Cardiac septum (tissue), 1 donor: ENCODE measurements around the gene CREM. TPM values are rescaled to one million over a fixed set of nuclear protein-coding genes. Genes with fewer than 3 reads are reported as not detected.

Experiments used
- DNase-seq: peaks from one replicate; pipeline ENCODE4 v3.0.0-alpha.2; 2020; ENCODE audit warnings: low spot score
- intact Hi-C: fragments of 100-400 bp; cut with DNase I; formaldehyde crosslinking; loops from one replicate; pipeline ENCODE4 v1.14.0; 2022
- total RNA-seq: library from RNA; stranded (reverse); fragmentation: NEBNext Ultra II Directional; extraction: Animal tissue kit (Norgen Biotek cat#: 25700); gene quantifications from one replicate; pipeline ENCODE4 v1.2.1, GENCODE V29; 2021
- donor health status: DM: no; HTN: no; CAD: no.

The CREM gene
- total RNA-seq, 1 donor from 2014 or later = 46.0 TPM

DNA sequence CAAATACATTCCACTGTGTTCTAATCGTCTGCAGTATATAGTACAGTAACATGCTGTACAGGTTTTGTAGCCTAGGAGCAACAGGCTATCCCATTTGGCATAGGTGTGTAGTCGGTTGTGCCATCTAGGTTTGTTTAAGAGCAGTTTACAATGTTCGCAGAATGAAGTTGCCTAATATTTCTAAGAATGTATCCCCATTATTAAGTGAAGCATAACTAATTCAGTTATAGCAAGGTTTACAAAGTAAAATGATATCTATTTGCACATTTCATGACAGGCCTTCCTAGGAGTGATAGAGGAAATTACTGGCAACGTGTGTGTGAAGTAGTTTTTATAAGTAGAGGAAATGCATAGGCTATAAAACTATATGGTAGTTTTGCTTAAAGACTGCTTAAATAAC lies 4.0 kb downstream of the CREM start:
- intact Hi-C loops = no loop called here
- DNase-seq = no peak

DNA sequence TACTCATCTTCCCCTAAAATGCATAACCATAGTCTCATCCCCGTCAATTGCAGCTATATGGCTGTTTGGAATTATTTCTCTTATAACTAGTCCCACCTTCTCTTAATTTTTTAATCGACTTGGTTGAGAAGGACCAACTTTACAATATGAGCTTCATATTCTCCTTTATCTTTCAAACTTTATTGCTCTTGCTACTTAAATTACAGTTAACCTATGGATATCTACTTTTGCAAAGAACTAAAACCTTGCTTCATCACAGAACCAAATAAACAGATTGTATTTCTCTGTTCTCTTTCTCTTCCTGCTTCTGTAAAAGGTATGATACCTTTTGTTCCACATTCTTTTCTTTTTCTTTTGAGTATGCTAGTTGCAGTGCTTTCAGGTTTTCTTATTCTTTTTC lies 6.1 kb downstream of the CREM start:
- intact Hi-C loops = no loop called here
- DNase-seq = no peak

DNA sequence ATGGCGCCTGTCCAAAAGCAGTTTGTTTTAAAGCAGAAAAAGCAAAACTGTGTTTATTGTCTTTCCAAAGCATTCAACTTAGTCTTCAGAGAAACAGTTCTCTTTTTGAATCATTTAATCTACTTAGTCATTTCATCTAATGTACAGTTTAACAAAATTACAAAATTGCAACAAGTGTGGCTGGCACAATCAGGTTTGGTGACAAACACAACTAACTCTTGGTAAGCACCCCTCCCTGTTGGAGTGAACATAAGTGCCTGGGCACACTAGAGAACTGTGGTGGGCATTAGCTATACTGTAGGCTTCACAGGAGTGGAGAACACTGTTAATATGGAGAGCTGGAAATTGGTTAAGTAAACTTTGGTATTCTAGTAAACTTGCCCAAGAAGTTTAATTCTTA lies 6.9 kb downstream of the CREM start:
- no peak for DNase-seq
- intact Hi-C loops = no loop called here

DNA sequence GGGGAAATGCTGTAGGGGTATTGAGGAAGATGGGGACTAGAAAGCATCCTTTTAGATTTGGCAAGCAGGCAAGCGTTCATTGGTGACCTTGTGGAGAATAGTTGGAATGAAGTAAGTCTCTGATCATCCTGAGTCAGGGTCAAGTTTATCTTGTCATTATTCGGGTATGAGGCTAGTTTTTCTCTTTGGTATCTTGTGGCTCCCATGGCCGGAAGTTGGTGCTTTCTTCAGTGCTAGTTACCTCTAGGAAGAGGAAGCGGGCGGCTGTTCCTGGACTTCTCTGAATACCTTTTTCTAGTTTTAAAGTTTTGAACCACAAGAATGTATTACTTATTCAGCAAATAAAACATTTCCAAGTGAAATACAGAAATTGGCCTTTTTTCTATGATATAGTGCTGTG lies 9.2 kb downstream of the CREM start:
- intact Hi-C loops = no loop called here

DNA sequence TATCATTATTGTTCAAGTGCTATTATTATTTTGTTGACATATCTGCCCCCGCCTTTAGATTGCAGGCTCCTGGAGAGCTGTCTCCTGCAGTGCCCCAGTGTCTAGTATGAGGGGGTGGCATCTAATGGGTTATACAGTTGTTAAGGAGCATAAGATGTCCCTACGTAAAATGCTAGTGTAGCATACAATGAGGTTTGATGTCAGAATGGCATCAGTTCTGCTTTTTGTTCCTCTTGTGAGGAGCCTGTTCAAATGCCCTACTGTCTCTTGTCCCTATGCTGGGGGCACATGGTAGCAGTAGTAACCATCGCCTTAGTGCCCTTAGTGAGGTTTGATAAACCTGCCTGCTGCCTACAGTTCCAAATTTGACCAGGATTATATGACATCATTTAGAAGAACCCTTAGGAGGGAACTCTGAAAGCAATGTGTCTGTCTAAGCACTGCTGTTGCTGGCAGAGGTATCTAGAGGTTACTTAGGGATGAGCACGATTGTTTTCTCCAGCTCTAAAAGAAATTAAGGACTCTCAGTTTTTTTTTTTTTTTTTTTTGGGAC lies 9.7 kb downstream of the CREM start:
- intact Hi-C loops = no loop called here
- DNase-seq = no peak

More for the DNA sequence above, 9.2 kb downstream of the CREM start:
- no peak for DNase-seq

DNA sequence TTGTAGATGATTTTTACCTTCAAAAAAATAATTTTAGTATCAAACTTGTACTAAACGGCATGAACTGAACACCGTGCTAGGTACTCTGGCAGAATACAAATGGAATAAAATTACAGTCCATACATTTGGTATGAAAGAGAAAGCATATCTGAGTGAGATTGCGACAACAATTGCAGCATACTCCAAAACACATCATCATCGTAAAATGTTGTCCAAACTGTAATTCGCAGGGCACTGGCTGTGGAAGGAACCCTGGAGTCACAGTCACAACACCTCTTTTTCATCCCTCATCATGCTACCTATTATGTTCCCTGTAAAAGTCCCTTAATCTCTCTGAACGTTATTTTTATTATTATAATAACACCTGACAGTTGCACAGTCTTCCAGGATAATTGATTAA lies 13.5 kb downstream of the CREM start:
- intact Hi-C loops = no loop called here
- DNase-seq = no peak

DNA sequence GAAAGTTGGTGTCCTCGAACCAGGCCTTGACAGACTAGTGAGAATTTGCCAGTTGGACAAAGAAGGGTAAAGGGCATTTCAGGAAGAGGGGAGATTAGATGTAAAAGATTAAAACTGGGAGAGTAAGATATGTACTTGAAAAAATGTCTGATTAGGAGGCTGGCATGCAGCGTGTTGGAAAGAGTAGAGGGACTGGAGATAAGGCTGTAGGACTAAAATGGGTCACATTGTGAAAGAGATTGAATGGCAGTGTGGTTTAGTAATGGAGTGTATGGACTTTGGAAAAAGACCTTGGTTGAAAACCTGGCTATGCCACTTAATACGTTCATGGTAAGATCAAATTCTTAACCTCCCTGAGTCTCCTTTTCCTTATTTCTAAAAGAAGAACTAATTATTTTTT lies 14.1 kb downstream of the CREM start:
- no peak for DNase-seq
- intact Hi-C loops = no loop called here

DNA sequence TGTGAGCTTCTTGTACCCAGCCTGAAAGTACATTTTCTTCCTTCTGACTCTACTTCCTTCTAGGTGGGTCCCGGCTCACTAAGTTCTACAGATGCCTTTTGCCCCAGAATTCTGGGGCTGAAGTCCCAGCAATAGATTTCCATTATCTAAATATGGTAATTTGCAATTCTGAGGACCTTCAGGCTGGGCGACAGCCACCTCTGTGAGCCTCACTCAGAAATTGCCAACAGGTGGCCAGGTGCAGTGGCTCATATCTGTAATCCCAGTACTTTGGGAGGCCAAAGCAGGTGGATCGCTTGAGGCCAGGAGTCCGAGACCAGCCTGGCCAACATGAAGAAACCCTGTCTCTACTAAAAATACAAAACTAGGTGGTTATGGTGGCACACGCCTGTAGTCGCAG lies 23.7 kb downstream of the CREM start:
- intact Hi-C loops = no loop called here
- no peak for DNase-seq

DNA sequence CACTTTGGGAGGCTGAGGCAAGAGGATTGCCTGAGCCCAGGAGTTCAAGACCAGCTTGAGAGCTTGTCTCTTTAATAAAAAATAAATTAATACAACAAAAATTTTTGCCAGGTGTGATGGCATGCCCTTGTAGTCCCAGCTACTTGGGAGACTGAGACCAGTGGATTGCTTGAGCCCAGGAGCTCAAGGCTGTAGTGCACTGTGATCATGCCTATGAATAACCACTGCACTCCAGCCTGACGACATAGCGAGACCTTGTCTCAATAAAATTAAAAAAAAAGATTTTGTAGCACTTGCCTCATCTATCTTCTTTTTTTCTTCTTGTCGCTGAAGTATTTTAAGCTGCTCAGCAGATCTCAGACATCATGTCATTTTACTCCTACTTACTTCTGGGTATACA lies 26.3 kb downstream of the CREM start:
- intact Hi-C loops = no loop called here
- DNase-seq = no peak

DNA sequence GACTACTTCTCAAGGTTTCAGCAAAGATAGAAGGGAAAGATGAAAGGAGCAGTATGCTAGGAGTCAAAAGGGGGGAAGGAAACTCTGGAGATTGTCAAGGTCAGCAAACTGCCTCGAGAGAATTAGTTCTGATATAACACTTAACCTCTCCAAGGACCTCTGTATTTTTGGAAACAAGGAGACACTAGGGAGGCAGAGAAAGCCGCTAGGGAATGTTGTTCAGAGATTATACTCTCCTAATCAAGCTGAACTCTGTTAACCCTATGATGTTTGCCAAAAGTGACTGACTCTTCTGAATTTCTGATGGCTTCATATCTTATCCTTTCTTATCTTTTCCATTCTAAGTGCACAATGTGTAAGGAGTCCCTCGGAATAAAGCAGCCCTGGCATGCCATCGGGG lies 27.1 kb downstream of the CREM start:
- no peak for DNase-seq
- intact Hi-C loops = no loop called here

DNA sequence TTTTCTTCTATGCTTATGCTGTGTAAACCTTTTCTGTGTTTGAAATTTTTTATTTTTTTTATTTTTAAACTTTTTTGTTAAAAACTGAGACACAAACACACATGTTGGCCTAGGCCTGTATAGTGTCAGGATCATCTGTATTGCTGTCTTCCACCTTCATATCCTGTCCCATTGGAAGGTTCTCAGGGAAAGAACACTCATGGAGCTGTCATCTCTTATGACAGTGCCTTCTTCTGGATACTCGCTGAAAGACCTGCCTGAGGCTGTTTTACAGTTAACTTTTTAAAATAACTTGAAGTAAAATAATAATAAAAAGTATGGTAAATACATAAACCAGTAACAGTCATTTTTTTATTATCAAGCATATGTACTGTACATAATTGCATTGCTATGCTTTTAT lies 34.1 kb downstream of the CREM start:
- DNase-seq = no peak
- intact Hi-C loops = loop anchor here (2.0 kb wide), 1 partner anchor 78 kb away; no protein-coding TSS in a partner anchor

DNA sequence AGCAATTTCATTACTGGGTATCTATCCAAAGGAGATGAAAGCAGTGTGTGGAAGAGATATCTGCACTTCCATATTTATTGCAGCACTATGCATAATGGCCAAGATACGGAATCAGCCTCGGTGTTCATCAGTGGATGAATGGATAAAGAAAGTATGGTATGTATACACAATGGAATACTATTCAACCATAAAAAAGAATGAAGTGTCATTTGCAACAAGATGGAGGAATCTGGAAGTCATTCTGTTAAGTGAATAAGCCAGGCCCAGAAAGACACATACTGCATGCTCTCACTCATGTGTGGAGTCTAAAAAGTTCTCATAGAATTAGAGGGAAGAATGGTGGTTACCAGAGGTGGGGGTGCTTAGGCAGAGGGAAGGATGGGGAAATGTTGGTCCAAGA lies 35.3 kb downstream of the CREM start:
- DNase-seq = no peak
- intact Hi-C loops = loop anchor here (2.0 kb wide), 1 partner anchor 79 kb away; no protein-coding TSS in a partner anchor

DNA sequence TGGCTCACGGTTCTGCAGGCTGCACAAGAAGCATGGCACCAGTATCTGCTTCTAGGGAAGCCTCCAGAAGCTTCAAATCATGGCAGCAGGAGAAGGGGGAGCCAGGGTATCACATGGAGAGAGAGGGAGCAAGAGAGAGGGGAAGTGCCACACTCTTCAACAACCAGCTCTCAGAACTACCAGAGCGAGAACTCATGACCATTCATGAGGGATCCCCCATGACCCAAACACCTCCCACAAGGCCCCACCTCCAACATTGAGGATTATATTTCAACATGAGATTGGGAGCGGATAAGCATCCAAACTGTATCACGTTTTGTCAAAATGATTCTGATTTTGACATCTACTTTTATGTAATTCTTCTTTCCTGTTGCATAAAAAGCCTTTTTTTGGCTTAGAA lies 38.5 kb downstream of the CREM start:
- intact Hi-C loops = no loop called here

DNA sequence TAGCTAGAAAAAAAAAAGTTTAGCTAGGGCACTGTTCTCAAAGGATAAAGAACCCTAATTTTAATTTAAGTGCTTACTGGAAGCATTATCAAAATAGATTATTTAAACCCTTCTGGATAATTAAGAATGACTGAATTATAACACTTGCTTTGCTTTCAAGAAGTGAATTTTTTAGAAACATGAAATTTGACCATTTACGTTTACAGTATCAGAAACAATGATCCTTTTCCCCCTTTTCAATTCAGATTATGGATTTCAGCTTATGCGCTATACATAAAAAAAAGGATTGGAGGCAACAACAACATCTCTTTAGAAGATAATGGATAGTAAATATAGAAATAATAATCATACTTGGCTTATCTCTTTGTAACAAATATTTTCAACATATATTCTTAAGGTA lies 39.2 kb downstream of the CREM start:
- intact Hi-C loops = no loop called here
- no peak for DNase-seq

More for the DNA sequence above, 38.5 kb downstream of the CREM start:
- no peak for DNase-seq

DNA sequence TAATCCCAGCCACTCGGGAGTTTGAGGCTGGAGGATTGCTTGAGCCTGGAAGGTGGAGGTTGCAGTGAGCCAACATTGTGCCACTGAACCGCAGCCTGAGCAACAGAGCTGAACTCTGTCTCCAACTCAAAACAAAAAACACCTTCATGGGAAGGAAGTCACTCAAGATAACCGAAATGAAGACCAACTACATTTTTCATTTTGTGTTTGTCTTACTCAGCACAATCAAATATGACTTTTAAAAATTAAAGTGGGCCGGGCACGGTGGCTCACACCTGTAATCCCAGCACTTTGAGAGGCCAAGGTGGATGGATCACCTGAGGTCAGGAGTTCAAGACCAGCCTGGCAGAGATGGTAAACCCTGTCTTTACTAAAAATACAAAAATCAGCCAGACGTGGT lies 40.0 kb downstream of the CREM start:
- intact Hi-C loops = no loop called here
- no peak for DNase-seq

DNA sequence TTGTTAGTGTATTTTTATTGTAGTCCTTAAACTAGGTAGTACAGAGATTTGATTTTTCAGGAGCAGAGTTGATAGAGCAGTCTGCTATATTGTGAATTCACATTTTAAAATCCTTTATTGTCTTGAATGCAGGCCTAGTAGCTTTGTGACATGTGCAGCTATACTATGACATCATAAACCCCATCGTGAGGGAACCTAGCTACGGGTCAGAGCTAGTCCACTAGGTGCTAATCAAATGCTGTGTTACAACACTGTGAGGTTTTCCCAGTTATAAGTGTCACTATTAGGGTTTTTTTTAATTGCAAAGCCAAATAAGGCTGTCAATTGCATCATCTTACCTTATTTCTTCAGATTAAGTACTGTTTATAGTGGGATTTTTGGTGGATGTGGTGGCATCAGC lies 40.7 kb downstream of the CREM start:
- intact Hi-C loops = no loop called here

DNA sequence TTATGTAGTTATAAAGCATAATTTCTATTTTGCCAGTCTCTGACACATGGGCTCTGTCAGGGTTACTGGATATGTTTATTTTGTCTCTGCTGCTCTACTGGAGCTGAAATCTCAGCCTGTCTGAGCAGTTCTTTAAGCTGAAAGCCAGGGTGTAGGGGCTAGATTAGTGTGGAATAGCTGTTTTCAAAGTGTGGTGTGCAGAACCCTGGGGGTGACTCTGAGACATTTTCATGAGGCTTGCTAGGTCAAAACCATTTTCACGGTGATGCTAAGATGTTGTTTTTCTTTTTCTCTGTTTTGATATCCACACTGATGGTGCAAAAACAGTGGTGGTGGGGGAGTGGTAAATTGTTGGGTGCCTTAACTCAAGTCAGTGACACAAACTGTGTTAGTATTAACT lies 45.5 kb downstream of the CREM start:
- DNase-seq = no peak
- intact Hi-C loops = no loop called here

More for the DNA sequence above, 40.7 kb downstream of the CREM start:
- DNase-seq = no peak

DNA sequence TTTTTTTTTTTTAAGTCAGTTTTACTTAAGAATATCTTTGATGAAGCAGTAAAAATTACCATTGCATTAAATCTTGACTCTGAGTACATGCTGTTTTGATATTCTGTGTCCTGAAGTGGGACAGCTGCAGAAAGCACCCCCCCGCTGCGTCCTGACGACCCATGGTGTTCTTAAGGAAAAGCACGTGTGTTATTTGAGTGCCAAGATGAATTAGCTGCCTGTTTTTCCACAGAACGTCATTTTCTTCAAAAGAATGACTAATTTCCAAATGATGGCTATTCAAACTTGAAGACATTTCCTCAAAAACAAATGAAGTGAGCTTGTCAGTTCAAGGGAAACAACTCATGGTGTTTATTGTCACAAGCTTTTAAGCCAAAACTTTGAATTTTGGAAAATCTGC lies 45.9 kb downstream of the CREM start:
- no peak for DNase-seq
- intact Hi-C loops = no loop called here

DNA sequence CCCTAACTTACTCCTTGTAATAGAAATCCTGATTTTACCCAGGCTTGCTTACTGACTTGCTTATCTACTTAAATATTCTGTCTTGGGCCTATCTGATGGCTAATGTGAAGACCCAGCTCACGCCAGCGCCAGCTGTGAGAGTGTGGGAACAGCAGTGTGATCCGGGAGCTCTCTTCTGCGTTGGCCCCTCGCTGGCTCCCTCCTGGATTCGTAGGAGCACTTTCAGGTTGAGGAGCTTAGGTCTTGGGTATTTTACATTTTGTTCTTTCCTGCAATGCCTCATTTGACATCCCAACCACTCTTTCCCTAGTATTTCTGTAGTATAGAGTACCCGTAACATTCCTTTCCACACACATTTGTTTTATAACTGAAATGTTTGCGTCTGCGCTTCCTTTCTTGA lies 51.7 kb downstream of the CREM start:
- intact Hi-C loops = no loop called here
- no peak for DNase-seq

DNA sequence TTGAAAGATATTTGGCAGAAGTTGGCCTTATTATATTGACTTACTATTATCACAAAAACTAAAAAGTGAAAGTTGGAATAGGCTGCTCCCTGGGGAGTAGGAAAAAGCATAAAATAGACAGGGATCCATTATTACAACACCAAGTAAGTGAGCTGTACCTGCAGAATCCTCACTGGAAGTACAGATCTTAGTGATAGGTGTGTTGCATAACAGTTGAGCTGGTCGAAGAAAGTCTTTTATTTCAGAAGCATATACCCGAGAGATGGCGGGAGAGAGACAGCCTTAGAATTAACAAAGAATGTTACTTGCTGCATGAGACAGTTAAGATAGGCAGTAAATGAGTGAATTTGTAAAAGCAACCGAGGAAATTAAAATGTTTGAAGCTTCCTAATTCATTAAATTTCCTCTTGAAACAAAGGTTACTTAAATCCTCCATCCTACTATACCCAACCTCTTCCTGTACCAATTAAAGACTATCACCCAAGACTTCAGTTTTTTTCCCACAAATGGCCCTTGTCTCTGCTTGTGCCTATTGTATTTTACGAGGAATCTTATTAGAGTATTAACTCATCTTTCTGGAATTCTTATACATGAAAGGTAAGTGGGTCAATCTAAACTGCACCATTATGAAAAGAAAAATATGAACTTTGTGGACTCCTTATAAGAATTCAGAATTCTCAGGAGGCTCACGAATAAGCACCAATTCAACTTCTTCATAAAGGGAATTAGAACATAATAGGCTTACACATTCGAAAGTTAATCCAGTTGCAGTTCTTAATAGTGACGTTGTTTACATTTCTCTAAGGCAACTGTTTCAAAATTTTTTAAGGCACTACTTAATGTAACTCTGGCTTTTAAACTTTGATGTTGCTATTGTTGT lies 56.2 kb downstream of the CREM start:
- intact Hi-C loops = no loop called here
- DNase-seq = no peak

DNA sequence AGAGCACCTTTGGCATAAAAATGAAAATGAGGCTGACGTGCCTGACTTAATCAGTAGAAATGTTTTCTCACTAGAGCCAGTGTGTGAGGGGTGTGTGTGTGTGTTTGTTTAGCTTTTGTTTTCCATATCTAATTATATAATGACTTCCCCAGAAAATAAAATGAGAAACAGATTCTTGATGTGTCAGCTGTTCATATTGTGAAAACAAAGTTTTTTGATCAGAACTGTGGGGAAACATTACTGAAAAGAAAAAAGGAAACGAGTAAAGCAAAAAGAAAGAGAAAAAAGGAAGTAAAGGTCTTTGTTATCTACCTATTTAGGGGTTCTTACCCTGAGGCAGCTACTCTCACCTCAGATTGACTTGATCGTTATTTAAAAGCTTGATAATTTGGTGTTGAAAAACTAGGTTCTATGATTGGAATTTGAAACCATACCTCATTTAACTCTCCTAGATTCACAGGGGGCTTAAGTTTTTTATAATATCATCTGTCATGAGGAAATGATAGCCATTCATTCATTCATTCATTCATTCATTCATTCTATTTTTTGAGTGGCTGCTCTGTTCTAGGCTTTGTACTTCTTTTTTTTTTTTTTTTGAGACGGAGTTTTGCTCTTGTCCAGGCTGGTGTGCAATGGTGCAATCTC lies 58.0 kb downstream of the CREM start:
- no peak for DNase-seq
- intact Hi-C loops = no loop called here
